Stimulated activated CD4-positive, alpha-beta T cell treated with anti-CD3 and anti-CD28 coated beads, Interleukin-4, amount 100 ng/mL, for 4 hours (primary cell): ENCODE measurements around the gene RPS3.
A peak's percentile ranks its signal among the peaks of the same experiment; 100 is the strongest.
"Not testable (repeated sequence)": the region's sequence is repeated elsewhere in the genome, so short reads cannot be mapped to it uniquely, and the experiment has no call there.

ENCODE experiments used
- DNase-seq, 2 experiments: peaks; one replicate each; pipeline ENCODE4 v3.0.0-alpha.2; 2020

RPS3 gene

DNA sequence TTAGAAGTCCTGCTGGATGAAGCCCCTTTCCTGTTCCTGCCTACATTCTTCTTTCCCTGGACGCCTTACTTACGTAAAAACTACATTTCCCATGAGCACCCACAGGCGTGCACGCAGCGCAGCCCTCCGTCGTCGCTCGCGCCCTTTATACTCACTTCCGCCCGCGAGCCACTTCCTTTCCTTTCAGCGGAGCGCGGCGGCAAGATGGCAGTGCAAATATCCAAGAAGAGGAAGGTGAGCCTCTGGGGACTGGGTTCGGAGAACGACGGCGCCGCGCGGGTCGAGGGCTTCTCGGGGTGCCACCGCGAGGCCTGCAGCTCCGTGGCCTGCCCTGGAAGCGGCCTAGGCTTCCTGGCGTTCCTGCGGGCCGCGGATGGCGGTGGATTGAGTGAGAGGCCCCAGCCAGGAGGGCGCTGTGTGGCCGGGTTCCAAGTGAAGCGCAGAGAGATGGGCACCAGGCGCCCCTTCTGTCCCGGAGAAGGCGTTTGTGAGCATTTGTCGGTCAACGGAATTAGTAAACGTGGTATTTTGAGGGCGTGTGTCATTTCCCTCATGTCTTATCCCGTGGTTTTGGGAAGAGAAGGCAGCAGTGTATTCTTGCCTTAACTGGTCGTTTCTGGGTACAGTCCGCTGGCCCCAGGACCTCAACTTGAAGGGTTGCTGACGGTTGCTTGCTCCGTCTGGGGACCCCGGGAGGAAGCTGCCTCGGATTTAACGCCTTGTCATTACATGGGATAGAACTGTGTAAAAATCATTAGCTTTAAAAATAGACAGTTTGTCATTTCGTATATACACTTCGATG is at the start of gene RPS3:
Gene RPS3, plus strand, starts transcription at position 175 of the 802 bp plus-strand sequence. Its CDS starts 30 bp downstream, at position 205.
- DNase-seq = peak; percentile 83 to 88

DNA sequence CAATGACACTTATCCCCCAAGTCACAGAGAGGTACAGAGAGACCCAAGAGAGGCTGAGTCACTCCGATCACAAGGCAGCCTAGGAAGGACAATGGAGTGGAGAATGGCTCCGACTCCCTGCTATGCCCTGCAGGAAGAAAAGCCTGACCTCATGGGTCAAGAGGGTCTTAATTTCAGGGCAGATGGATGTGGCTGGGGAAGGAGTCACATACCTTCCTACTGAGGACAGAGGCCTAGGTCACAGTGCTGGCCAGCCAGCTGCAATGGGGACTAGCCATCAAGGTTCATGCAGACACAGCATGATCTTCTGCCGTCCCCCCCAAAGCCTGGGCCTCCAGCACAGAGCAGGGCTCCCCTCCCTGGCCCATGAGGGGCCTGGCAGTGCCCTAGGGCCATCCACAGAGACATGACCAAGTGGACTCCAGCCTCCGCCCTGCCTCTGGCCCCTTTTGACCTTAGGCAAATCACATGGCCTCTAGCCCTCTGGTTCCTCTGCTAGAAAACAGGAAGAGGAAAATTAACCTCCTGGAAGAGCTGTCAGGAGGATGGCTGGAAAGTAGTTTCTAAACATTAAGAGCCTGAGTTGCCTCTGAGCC is 49.7 kb upstream of the RPS3 start:
- DNase-seq = no peak

DNA sequence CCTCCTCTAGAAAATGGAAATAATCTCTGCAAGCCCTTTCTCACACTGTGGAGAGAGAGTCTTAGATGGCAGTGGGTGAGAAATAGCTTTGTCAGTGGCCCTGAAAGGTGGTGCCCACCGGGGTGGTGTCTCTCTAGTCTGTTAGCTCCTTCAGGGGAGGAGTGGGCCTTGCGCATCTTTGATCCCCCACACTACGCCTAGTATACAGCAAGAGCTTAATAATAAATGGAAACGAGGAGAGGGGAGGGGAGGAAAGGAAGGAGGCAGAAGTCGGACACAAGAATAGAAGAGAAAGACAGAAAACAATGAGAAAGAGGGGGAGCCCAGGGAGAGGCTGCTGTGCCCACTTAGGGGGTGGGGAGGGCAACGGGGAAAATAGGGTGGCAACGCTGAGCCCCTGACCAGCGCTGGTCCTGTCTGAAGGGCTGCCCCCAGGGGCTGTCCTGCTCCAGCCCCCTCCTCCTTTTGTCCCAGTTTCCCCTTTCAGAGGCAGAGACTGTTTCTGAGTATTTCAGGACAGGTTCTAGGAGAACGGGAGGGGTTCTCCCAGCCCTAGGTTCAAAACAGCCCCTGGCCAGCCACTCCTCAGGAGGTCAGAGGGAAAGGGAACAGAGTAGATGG is 49.1 kb upstream of the RPS3 start:
- DNase-seq = no peak

DNA sequence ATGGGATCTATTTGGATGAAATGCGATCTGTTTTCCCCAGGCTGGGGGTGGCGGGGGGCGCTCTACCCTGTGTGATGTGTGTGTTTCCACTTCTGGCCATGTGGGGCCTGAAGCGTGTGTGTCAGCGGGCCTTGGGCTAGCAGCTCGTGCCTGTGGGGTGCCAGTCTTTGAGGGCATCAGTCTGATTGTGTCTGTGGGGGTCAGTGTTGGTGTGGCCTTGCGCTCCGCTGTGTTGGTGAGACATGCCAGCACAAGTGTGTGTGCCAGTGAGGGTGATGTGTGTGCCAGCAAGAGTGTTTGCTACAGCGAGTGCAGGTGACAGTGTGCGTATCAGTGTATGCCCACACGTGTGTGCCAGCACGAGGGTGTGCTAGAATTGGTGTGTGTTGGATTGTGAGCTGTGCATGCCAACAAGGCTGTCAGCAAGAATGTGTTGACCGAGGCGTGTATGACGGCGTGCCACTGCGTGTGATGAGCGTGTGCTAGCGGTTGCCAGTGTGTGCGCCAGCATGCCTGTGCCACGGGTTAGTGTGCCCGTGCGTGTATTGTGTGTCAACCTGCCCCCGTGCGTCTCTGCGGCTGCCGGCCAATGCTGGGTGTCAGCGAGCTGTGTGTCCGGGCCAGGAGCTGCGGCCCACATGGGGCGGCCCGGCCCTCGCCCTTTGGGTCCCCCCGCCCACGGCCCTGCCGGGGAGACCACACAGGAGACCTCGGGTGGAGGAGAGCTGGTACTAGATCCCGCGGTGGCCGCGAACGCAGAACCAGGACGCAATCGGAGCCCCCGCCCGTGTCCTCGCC is 48.4 kb upstream of the RPS3 start:
- DNase-seq = peak; percentile 34 to 42

DNA sequence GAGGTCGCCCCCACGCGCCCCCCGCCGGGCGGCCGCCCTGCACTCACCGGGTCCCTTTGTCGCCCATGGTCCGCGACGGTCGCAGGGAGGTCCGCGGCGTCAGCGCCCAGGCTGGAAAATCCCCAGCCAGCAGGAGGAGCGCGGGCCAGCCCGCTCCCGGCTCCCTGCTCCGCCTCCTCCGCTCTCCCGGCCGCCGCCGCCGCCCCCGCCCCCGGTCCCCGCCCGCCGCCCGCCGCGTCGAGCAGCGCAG is 47.9 kb upstream of the RPS3 start, which contains the start of gene ARRB1:
Gene ARRB1, minus strand, starts transcription at position 121 of the 250 bp plus-strand sequence. Its CDS starts 54 bp downstream, at position 67.
- no peak for DNase-seq

DNA sequence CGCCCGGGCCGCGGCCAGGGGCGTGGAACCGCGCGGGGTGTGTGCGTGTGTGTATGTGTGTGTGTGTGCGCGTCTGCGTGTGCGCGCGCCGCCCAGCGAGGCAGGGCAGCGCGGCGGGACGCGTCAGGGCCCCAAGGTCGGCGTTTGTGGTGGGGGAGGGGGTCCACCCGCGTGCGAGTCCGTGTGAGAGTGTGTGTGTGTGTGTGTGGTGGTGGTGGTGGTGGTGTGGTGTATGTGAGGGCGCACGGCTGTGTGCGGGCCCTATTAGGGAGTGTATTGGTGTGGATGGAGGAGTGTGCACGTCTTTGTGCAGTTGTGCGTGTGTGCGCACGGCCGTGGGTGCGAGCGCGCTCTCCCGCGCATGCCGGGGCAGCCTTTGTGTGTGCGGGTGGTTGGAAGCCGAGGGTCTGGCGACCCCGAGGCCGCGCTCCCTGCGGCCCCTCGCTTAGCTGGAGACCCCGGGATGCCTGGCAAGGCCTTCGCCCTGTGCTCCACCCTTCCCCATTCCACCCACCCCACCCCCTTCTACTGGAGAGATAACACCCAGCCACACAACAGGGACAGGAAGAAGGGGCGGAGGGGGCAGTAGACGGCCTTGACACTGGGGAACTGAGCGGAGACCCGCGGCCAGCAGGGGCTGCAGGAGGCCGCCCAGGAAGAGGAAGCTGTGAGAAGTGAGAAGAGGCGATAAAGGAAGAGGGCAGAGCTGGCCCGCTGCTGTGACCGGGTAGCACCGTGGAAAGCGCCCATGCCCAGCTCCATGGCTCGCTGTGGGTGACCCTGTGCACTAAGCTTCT is 47.3 kb upstream of the RPS3 start:
- DNase-seq = peak; percentile 47 to 52

DNA sequence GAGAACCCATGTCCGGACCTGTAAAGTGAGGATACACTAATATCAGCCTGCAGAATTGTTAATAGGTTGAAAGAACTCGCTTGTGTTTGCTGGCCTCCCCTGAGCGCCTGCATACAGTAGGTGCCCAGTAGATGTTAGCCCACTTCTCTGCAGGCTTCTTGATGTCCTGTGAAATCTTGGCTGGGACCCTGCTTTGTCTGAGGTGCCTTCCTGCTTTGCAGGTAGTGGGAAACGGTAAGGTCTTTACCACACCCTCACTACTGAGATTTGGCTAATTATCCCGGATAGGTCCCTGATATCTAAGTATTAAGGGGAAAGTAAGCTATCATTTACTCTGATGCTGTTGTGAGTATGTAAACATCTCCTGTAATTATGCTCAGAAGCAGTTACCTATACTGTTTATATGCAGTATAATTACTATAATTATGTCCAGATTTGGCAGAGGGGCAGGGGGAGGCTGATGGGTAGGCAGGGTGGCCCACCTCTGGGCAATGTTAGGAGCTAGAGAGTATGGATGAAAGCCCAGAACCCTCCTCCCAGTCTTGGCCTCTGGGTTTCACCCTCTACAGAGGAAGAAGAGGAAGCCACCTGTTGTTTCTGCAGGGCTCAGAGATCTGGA is 46.6 kb upstream of the RPS3 start:
- DNase-seq = no peak

DNA sequence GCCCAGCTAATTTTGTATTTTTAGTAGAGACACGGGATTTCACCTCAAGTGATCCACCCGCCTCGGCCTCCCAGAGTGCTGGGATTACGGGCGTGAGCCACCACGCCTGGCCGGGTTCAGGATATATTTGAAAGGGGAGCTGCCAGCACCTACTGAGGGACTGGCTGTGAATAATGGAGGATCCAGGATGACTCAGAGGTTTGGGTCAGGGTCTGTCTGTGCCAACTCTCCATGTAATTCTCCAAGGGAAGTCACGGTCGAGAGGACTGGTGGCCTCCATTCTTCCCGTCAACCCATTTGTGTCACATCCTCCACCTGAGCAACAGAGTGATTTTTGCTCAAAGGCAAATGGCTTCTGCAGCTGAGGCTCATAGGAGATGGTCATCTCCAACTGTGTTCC is 44.3 kb upstream of the RPS3 start:
- DNase-seq = no peak

DNA sequence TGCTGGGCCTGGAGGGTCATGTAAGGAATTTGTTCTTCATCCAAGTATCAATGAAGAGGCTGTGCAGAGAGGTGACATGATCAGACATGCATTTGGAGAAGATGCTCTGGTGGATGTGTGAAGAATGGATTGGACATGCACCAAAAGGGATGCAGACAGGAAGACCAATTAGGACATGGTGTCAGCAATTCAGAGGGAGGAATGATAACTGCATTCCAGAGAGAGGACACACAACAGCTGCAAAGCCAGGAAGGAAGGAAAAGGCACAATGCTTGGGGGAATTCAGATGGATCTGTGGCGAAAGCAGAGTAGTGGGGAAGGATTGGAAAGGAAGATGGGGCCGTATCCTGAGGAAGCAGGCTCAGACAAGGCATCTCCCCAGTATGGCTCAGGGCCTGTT is 42.7 kb upstream of the RPS3 start:
- DNase-seq = no peak

DNA sequence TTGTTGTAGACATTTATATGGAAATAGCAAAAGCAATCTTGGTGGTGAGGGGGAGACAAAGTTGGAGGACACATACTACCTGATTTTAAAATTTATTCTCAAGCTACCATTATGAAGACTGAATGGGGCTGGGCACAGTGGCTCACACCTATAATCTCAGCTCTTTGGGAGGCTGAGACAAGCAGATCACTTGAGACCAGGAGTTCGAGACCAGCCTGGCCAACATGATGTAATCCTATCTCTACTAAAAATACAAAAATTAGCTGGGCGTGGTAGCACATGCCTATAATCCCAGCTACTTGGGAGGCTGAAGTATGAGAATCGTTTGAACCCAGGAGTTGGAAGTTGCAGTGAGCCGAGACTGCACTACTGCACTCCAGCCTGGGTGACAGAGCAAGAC is 37.0 kb upstream of the RPS3 start:
- not testable (repeated sequence) for DNase-seq

DNA sequence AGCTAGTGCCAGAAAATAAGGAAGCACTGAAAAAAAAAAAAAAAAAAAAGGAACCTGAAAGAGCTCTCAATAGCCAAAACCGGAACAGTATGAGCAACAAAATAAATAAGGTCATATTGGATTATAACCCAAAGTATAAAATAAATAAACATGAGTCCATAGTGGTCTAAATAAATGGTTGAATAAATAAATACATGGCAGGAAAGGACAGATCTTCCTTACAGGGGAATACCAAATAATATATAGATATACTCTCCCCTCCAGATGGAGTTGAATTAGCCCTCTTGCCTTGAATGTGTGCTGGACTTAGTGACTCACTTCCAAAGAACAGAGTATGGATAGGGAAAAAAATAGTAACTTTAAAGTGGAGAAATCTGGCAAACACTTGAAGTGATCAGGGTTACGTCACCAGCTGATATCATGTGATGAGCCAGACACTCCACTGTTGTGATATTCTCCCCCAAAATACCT is 33.6 kb upstream of the RPS3 start:
- no peak for DNase-seq

DNA sequence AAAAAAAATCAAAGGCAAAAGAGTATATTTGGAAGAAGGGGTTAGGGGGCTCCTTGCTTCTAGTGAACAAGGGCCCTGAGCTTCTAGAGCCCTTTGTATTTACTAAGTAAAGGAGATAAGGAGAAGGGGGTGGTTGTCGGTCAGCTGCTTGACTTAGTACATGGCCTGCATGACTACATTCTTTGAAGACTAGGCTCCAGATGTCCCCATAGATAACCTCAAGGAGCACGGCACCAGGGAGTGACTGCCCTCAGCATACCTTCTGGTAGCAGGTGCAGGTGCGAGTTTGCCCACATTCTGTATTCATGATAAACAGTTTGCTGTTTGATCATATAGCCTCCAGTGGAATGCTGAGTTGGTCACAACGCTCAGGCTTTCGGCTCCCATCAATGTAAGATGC is 32.5 kb upstream of the RPS3 start:
- DNase-seq = not testable (repeated sequence)

DNA sequence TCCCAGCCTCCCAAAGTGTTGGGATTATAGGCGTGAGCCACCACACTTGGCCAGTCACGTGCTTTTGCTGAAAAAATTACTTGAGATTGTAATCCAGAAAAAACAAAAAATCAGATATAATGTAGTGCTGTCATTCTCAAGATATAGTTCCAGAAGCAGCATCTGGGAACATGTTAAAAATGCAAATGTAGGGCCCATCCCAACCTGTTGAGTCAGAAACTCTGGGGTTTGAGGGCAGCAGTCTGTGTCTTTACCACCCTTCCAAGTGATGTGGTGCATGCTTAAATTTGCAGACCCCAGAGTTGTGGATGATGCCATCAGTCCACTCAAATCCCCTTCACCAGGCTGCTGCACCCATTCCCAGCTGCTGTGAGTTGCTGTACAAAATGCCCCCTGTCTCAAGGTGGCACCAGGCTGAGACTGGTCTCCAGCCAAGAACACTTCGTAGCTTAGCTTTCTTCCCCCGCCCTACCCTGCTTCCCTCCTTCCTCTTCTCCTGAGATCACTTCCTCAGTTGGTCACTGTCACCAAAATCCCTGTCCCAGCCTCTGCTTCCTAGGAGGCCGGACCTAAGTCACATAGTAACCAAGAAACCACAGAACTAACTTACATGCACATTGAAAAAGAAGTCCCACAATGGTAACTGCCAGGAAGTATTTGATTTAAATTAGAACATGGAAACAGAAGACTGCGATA is 29.6 kb upstream of the RPS3 start:
- DNase-seq = no peak

DNA sequence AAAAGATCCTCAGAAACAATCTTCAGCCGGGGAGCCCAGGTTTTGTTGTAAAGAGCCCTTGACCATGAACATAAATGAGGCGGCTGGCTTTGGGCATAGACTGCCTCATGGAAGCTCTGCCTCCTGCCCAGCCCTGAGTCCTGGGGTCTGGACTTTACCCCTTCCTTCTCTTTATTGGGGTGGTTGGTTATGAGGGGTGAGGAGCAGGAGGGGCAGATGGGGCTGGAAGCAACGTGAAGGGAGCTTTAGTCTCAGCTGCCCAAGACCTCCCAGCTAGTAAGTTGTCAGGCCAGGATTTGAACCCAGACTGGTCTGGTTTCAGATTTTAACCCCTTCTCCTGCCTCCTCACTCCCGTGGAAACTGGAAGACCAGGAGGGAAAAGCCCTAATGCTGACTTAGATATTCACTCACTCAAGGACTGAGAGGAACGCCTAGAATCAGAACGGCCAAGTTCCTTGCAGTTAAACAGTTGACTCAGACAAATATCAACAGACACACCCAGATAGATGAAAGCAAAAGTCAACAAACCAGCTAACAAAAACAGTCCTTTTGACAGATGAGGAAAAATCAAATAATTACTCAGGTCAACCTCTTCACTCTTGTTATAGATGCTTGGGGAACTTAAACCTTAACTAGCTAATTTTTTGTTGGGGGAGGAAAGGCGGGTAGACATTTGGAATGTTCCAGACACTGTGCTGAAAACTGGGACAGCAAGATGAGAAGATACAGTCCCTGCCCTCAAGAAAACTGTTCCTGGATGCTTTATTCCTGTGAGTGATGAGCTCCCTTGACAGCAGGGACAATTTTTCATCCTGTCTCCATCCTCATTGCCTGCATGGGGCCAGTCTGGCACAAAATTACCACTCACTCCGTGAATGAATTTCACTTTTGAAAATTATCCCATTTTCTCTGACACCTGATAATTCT is 27.1 kb upstream of the RPS3 start:
- no peak for DNase-seq

DNA sequence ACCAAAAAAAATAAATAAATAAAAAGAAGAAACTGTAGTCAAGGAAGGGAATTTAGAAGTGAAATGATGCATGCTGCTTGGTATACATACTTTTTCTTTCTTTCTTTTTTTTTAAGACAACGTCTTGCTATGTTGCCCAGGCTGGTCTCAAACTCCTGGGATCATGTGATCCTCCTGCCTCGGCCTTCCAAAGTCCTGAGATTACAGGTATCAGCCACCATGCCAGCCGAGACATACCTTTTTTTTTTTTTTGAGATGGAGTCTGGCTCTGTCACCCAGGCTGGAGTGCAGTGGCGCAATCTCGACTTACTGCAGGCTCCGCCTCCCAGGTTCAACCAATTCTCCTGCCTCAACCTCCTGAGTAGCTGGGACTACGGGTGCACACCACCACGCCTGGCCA is 26.1 kb upstream of the RPS3 start:
- no peak for DNase-seq

DNA sequence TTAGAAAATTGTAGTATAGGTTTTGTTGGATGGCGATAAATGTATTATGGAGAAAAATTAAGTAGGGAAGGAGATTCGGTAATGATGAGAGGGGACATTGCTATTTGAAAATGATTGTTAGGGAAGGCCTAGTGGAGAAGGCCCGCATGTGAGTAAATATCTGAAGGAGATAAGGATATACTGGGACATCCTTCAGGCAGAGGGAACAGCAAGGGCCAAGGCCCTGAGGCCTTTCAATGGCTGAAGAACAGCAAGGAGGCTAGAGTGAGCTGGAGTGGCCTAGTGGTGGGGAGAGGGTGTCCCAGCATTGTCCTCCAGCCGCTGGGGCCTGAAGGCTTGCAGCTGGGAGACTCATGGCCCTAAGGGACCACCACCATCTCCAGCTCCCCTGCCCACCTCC is 24.7 kb upstream of the RPS3 start:
- DNase-seq = no peak

DNA sequence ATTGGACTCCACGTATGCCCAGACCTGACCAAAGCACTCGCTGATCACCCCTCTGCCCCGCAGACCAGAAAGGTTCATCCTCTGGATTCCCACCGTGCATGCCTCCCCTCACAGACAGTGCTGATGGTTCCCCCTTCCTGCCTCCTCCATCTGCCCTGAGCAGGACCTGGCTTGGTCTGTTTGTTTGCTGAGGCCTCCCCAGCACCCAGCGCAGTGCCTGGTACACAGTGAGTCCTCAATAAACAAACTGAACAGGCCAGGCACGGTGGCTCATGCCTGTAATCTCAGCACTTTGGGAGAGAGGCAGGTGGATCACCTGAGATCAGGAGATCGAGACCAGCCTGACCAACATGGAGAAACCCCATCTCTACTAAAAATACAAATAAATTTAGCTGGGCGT is 23.7 kb upstream of the RPS3 start:
- no peak for DNase-seq

DNA sequence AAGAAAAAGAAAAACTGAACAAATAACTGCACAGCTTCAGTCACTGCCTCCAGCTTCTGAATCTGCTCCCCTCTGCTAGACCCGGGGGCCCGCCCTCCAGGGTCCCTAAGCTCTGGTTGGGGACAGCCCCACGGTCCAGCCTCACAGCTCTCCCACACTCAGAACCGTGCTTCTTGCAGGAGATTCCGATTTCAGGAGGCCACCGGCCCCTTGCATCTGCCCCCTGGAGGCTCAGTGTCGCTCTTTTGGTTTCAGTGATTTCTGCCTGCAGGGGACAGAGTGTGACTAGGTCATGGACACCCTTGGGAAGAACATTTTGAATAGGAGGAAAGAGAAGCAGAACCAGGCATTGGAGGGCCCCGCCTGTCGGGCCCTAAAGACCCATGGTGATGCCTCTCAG is 23.1 kb upstream of the RPS3 start:
- no peak for DNase-seq

DNA sequence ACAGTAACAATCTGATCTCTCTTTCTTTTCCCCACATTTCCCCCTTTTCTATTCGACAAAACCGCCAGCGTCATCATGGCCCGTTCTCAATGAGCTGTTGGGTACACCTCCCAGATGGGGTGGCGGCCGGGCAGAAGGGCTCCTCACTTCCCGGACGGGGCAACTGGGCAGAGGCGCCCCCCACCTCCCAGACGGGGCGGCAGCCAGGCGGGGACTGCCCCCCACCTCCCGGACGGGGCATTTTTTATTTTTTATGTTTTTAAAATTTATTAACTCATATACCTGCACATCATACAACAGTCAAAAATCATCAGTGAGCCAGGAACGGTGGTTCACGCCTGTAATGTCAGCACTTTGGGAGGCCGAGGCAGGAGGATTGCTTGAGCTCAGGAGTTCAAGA is 20.5 kb upstream of the RPS3 start:
- not testable (repeated sequence) for DNase-seq

DNA sequence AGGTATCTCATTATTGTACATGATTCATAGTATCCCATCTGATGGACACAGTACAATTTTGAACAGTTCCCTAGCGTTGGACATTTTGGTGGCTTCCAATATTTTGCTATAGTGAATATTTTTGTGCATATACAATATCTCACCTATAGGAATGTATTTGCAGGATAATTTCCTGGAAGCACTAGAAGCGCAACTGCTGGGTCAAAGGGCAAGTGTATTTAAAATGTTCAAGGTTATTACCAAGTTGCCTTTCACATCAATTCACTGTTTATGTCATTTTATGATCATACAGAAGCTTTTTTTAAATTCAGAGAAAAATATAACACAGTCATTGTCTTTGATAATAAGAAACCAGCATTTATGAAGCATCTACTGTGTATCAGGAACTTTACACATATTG is 19.1 kb upstream of the RPS3 start:
- DNase-seq = no peak
